Psoas muscle (tissue), 8 donors: ENCODE results near the gene INSIG2. TPM values are rescaled to one million over a fixed set of nuclear protein-coding genes. Genes with fewer than 3 reads are reported as not detected.

Experiments used
- ATAC-seq, 4 donors: fragments of 200-7000 bp; cut with Tn5 transposase; one replicate each; pipeline ENCODE4 v1.9.1; 2020; ENCODE audit warnings: moderate library complexity in 3 of 4, mild to moderate bottlenecking in 2 of 4
- DNase-seq, 2 donors: peaks; one replicate each; pipeline ENCODE4 v3.0.0-alpha.2; 2020
- H3K27ac ChIP-seq: fragments of 200-600 bp; one replicate; pipeline ENCODE4 v1.8.0; 2022
- H3K27me3 ChIP-seq, 3 donors: fragments of 200-600 bp in 1 of 3; one replicate each; pipeline versions ENCODE4 v1.6.1 to v1.8.0; 2013 to 2022; ENCODE audit warnings: low read length in 2 of 3, mild to moderate bottlenecking in 2 of 3, moderate library complexity in 1 of 3; ENCODE audit not compliant: insufficient read depth in 3 of 3
- H3K36me3 ChIP-seq, 2 donors: fragments of 200-600 bp in 1 of 2; one replicate each; pipeline versions ENCODE4 v1.6.1 to v1.8.0; 2013 to 2022; ENCODE audit warnings: low read depth in 1 of 2, mild to moderate bottlenecking in 1 of 2, moderate library complexity in 1 of 2; ENCODE audit not compliant: insufficient read depth in 1 of 2
- H3K4me1 ChIP-seq: fragments of 200-600 bp; one replicate; pipeline ENCODE4 v1.8.0; 2022
- H3K4me3 ChIP-seq: fragments of 200-600 bp; one replicate; pipeline ENCODE4 v1.8.0; 2022; ENCODE audit warnings: mild to moderate bottlenecking
- H3K9me3 ChIP-seq: fragments of 200-600 bp; one replicate; pipeline ENCODE4 v1.8.0; 2022
- CTCF ChIP-seq: fragments of 200-600 bp; IDR thresholded peaks from one replicate; pipeline ENCODE4 v1.8.0; 2022; ENCODE audit warnings: antibody characterized with exemption
- WGBS, 3 donors: extraction: QIAGEN DNeasy Blood & Tissue Kit; methylation state at CpG; one replicate each; pipeline versions ENCODE4 v1.1.6 to v1.1.7; 2013; 5-methylcytosine and 5-hydroxymethylcytosine counted together
- intact Hi-C, 2 donors: fragments of 100-400 bp; cut with DNase I; formaldehyde crosslinking; loops; one replicate each; pipeline versions ENCODE4 v1.11.0 to v1.14.2; 2022
- polyA plus RNA-seq, 3 donors: library from polyadenylated mRNA; stranded (reverse); fragments of 200-250 nt; gene quantifications; one replicate each; pipeline ENCODE4 v1.2.3, GENCODE V29; 2013
- total RNA-seq, 4 donors: library from RNA; stranded (reverse); fragmentation: NEBNext Ultra II Directional in 2 of 4; extraction: Animal tissue kit (Norgen Biotek cat#: 25700) in 2 of 4; gene quantifications; one replicate each; pipeline versions ENCODE4 v1.2.1 to v1.2.4, GENCODE V29; 2021 to 2023
- donor health status: healthy with polysubstance abuse.
- donor health status: DM: no; HTN: no; CAD: no; lungs with moderate emphysema.
- donor health status: Bipolar disorder and iron deficiency.
- donor health status: healthy.
- donor health status: DM: yes; HTN: yes; CAD: no.
- donor health status: DM: no; HTN: no; CAD: no.
- donor health status: DM: no; HTN: no; CAD: no.
- donor health status: DM: yes; HTN: yes; CAD: no.

INSIG2 gene
- total and polyA plus RNA-seq, 7 donors: 4.8 to 16.9 (median 7.6) TPM

- H3K27me3 ChIP-seq: peaks cover 0 to 5% (median 4%) of the 10 kb centered on the region in 3 donors
- 74 to 81% (median 78%) methylated on average over 8 of the region's 8 CpGs for WGBS, 3 donors
- DNase-seq (no peak), ATAC-seq (no peak)
- intact Hi-C loops: no loop called here
- no peaks in the 10 kb centered on the region for H3K4me1 ChIP-seq
- no peaks in the 10 kb centered on the region for H3K36me3 ChIP-seq
- H3K9me3 ChIP-seq: no peaks in the 10 kb centered on the region
- no peak overlapping the region for H3K27ac ChIP-seq
- H3K4me3 ChIP-seq: no peak overlapping the region
- no peak for TF ChIP-seq CTCF
Measured at GRCh38 chr2:118065921-118066511, 22.3 kb upstream of the INSIG2 start.

- no peak for TF ChIP-seq CTCF
- H3K36me3 ChIP-seq: no peaks in the 10 kb centered on the region
- no peak overlapping the region for H3K4me3 ChIP-seq
- intact Hi-C loops: no loop called here
- H3K27me3 ChIP-seq: no peaks in the 10 kb centered on the region
- no peak overlapping the region for H3K27ac ChIP-seq
- no peaks in the 10 kb centered on the region for H3K9me3 ChIP-seq
- ATAC-seq: no peak
- H3K4me1 ChIP-seq: no peaks in the 10 kb centered on the region
- no peak for DNase-seq
- whole genome bisulfite sequencing, 3 donors: 81 to 86% (median 84%) methylated on average over 9 of the region's 9 CpGs
Measured at GRCh38 chr2:118077636-118078247, 10.5 kb upstream of the INSIG2 start.

GRCh38 chr2:118078734-118079133 is 9.5 kb upstream of the INSIG2 start:
- 52 to 73% (median 62%) methylated on average over 3 of the region's 3 CpGs for WGBS, 3 donors
- Histone ChIP-seq H3K4me3 (no peak overlapping the region), H3K9me3 (no peaks in the 10 kb centered on the region), H3K4me1 (no peaks in the 10 kb centered on the region), H3K27ac (no peak overlapping the region), H3K36me3 (no peaks in the 10 kb centered on the region), H3K27me3 (no peaks in the 10 kb centered on the region)
- ATAC-seq (no peak), DNase-seq (no peak)
- no peak for TF ChIP-seq CTCF
- intact Hi-C loops: no loop called here

GRCh38 chr2:118084491-118085089 is 3.7 kb upstream of the INSIG2 start:
- WGBS, 3 donors: 88 to 89% (median 88%) methylated on average over 5 of the region's 5 CpGs
- intact Hi-C loops: loop anchor here in 1 of 2 donors (5.0 kb wide), 1 partner anchor 72 kb away; the partner anchor contains the start of gene CCDC93
- Histone ChIP-seq H3K4me3 (no peak overlapping the region), H3K27ac (no peak overlapping the region), H3K9me3 (no peaks in the 10 kb centered on the region), H3K27me3 (no peaks in the 10 kb centered on the region), H3K4me1 (peaks cover 8% of the 10 kb centered on the region), H3K36me3 (no peaks in the 10 kb centered on the region)
- no peak for TF ChIP-seq CTCF
- DNase-seq: no peak
- ATAC-seq: no peak
